ENCODE measurements around the gene SRR.

DNA sequence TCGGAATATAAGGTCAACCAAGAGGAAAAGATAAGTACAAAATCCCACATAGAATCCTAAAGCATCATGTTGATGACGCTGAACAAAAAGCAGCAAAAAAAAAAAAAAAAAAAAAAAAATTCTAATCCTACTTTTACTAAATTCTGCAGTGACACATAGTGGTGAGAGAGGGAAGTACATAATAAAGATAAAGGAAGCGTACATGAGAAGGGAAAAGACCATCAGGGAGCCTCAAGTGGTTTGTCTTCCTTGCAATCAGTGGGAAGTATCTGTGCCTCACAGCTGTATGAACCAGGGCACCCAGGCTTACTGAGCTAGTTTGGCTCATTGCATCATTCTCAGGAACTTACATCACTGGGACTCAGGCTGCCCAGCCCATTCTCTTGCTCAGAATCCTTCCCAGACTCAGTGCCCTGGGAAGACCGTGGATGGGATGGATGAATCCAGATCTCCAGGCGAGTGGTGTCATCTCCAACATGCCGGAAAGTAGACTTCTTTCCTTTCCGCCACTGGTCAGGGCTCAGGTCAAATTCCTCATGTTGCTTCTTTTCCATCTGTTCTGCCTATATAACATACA, 21.4 kb upstream of the SRR start:
- TF ChIP-seq, protein P1, sequence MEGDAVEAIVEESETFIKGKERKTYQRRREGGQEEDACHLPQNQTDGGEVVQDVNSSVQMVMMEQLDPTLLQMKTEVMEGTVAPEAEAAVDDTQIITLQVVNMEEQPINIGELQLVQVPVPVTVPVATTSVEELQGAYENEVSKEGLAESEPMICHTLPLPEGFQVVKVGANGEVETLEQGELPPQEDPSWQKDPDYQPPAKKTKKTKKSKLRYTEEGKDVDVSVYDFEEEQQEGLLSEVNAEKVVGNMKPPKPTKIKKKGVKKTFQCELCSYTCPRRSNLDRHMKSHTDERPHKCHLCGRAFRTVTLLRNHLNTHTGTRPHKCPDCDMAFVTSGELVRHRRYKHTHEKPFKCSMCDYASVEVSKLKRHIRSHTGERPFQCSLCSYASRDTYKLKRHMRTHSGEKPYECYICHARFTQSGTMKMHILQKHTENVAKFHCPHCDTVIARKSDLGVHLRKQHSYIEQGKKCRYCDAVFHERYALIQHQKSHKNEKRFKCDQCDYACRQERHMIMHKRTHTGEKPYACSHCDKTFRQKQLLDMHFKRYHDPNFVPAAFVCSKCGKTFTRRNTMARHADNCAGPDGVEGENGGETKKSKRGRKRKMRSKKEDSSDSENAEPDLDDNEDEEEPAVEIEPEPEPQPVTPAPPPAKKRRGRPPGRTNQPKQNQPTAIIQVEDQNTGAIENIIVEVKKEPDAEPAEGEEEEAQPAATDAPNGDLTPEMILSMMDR (IDR thresholded peaks at IDR 0.05): no peak
- TF ChIP-seq POLR2A (IDR thresholded peaks at IDR 0.05): no peak

Measured in lower leg skin (tissue), 3 donors.